HG02885 (cell line): ENCODE measurements around the gene EIF1.
A peak's percentile ranks its signal among the peaks of the same experiment; 100 is the strongest.

Experiments
- ATAC-seq: cut with Tn5 transposase; IDR thresholded peaks from one replicate; pipeline ENCODE4 v1.9.1; 2021; ENCODE audit warnings: mild to moderate bottlenecking; ENCODE audit not compliant: unreplicated experiment, poor library complexity

Gene EIF1

GRCh38 chr17:41654678-41655607 is 33.7 kb upstream of the EIF1 start:
- ATAC-seq, result no peak

DNA sequence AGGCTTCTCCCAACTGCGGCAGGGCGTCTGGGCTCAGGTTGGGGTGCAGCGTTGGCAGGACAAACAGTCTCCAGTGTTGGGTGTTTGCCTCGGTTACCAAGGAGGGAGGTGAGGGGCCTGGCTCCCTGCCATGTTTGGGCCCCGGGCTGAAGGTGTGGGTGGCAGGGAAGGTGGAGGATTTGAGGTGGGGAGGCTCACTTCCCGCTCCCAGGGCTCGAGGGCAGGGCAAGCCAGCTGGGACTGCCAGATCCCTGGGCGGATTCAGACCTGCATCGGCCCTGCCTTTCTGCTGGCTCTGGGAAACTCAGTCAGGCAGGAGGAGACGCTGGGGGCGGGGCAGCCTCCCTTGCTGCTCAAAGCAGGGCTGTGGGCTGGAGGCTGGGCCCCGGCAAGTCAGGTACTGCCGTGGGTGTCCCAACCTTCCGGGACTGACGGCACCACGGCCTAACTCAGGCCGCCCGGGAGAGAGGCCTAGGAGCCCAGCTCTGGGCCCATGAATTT is 33.0 kb upstream of the EIF1 start:
- ATAC-seq, result no peak

GRCh38 chr17:41656249-41657023 is 32.2 kb upstream of the EIF1 start:
- ATAC-seq, result no peak

GRCh38 chr17:41657176-41657754 is 31.4 kb upstream of the EIF1 start:
- ATAC-seq, result no peak

DNA sequence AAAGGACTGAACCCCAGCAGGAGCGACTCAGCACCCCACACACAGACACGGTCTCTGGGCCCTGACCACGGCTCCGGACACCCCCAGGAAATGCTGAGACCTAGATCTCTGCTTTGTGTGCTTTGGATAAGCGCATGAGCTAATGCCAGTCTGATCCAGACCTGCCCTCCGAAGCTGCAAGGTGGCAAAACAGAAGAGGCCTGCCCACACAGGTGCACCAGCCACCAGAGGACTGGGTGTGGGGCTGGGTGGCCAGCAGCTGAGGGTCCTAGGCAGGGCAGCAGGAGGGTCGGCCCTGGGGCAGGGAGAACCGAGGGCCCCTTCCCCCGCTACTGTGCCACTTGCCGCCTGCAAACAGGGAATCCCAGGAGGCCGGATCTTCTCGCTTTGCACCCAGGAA is 30.7 kb upstream of the EIF1 start:
- ATAC-seq, result no peak

DNA sequence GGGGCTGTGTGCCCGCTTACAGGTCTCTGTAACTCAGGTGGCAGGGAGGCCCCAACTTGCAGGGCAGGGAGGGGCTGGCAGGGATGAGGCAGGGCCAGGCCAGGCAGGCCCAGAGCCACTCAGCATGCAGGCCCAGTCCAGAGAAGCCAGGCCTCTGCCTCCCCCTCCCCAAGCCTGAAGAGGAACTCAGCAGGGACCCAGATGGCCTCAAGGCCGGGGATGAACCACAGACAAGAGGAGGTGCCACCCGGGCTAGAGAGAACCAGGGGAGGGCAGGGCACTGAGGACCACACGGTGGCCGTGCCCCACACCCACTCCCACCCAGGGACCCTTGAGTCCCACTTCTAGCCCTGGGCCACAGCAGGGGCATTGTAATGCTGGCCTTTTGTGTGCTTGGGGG is 29.8 kb upstream of the EIF1 start:
- no peak for ATAC-seq

GRCh38 chr17:41659427-41660212 is 29.1 kb upstream of the EIF1 start:
- no peak for ATAC-seq

- no peak for ATAC-seq
These were observed 28.4 kb upstream of the EIF1 start for GRCh38 chr17:41660221-41660711.

GRCh38 chr17:41663451-41664171 is 25.1 kb upstream of the EIF1 start:
- ATAC-seq, result no peak

DNA sequence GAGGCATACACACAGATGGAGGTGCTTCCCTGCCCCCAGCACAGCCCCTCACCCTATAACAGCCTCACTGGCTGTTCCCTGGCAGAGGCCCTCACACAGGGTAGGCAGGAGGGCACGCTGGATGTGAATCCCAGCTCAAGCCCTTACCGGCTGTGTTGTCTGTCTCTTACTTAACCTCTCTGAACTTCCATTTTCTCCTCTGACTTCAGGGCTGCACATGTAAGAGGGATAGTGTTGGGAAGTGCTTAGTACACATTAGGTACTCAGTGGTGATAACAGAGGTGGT is 24.6 kb upstream of the EIF1 start:
- ATAC-seq, result no peak

- no peak for ATAC-seq
These were observed 23.8 kb upstream of the EIF1 start for GRCh38 chr17:41664587-41665565.

DNA sequence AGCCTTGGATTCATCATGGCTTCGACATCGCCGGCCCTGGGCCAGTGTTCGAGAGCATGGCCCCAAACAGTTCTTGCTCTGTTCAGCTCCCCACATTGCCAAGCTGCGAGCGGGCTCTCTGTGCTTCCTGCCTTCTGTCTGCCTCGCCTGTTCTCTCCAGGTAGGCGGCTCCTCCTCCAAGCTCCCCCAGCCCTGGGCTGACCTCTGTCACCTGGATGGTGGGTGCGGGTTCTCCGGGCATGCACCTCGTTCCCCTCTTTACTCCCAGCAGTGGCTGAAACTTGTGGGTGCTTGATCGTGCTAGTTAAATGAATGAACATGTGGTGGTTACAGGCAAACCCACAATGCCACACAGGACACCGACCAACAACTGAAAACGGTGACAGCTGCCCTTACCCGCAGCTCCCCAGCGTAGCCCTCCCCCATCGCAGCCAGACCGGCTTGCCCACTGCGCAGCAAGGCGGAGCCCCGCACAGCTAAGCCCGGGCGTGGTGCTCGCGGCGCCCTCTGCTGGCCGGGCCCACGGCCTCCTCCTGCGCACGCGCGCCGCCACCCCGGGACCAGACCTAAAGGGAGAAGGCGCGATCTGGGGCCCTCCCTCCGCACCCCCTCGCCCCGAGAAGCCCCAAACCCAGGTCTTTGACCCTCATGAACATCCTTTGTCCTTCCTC is 23.0 kb upstream of the EIF1 start:
- peak; percentile 74 for ATAC-seq

- peak; percentile 26 for ATAC-seq
These were observed 22.4 kb upstream of the EIF1 start for GRCh38 chr17:41666237-41666641.

DNA sequence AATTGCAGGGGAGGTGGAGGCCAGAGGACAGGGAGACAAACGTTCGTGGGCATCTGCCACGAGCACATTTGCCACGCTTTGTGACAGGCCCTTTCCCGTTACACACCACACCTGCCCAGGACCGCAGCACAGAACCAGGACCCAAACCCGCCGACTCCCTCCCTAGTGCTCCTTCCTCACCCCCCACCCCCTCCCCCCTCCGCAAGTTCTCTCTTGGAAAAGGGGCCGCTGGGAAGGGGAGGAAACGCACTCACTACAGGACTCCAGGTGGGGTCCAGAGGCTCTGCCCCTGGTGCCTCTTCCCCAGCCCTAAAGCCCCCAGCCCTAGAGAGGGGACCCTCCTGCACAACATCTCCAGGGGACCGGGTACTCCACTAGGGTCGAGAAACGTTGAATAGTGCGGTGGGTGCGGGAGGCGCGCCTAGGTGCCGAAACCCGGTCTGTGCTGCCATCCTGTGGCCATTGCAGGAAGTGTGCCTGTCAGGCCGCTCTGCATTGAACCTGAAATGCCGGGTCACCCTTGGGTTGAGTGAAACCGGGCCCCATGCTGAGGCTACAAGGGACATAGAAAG is 21.9 kb upstream of the EIF1 start:
- ATAC-seq, result peak; percentile 50

DNA sequence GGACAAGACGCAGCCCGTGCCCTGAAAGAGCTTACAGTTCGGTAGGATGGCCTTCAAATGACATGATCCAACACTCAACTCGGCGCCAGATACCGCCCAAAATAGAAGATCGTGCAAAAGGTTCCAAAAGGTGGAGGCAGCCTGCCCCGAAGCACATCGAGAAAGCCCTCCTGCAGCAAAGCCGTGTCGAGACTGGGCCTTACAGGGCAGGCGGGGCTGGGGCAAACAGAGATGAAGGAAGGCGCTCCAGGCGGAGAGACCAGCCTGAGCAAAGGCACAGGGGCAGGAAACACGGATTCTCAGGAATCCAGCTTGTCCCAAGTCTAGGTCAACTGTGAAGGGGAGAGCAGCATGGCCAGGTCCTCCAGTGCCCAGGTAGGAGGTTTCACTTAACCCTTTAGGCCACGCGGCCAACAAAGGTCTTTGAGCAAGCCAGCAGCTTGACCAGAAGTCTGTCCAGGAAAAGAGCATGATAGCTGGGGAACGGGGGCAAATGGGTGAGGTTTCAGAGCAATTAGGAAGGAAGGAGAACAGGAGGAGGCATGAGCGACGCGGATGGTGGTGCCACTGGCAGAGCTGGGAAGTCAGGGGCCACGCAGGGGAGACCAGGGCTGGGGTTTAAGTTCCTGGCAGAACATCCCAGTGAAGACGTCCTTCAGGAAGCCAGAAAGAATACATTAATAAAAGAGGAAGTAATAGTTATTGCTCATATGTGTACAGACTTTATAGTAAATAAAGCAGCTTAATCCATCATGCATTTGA is 21.2 kb upstream of the EIF1 start:
- ATAC-seq, result peak; percentile 3

- no peak for ATAC-seq
These were observed 16.5 kb upstream of the EIF1 start for GRCh38 chr17:41672153-41672552.
